GM18868 (cell line): ENCODE data around the gene UBC.
"Not testable (repeated sequence)": the region's sequence is repeated elsewhere in the genome, so short reads cannot be mapped to it uniquely, and the experiment has no call there.

Experiments
- ATAC-seq: cut with Tn5 transposase; IDR thresholded peaks from one replicate; pipeline ENCODE4 v1.9.1; 2021; ENCODE audit warnings: mild to moderate bottlenecking, moderate library complexity; ENCODE audit not compliant: unreplicated experiment

The UBC gene

GRCh38 chr12:124938108-124938507 is 23.7 kb upstream of the UBC start:
- no peak for ATAC-seq

GRCh38 chr12:124931528-124931927 is 17.1 kb upstream of the UBC start:
- ATAC-seq = not testable (repeated sequence)

GRCh38 chr12:124930586-124930985 is 16.1 kb upstream of the UBC start:
- no peak for ATAC-seq

GRCh38 chr12:124929649-124930419 is 15.4 kb upstream of the UBC start:
- no peak for ATAC-seq

- ATAC-seq = no peak
Observed at GRCh38 chr12:124928912-124929530, 14.6 kb upstream of the UBC start.

GRCh38 chr12:124928095-124928911 is 13.9 kb upstream of the UBC start:
- peak; percentile 45 for ATAC-seq

- peak; percentile 71 for ATAC-seq
Observed at GRCh38 chr12:124927201-124928094, 13.0 kb upstream of the UBC start.

GRCh38 chr12:124925782-124926181 is 11.3 kb upstream of the UBC start:
- ATAC-seq = not testable (repeated sequence)

GRCh38 chr12:124925117-124925516 is 10.7 kb upstream of the UBC start:
- no peak for ATAC-seq

- no peak for ATAC-seq
Observed at GRCh38 chr12:124923905-124924734, 9.7 kb upstream of the UBC start.

- peak; percentile 44 for ATAC-seq
Observed at GRCh38 chr12:124921200-124922031, 7.0 kb upstream of the UBC start.

GRCh38 chr12:124920353-124920935 is 6.0 kb upstream of the UBC start:
- no peak for ATAC-seq

GRCh38 chr12:124919521-124920352 is 5.3 kb upstream of the UBC start:
- ATAC-seq = no peak

GRCh38 chr12:124918622-124918988 is 4.2 kb upstream of the UBC start:
- ATAC-seq = not testable (repeated sequence)

GRCh38 chr12:124917841-124918621 is 3.6 kb upstream of the UBC start:
- no peak for ATAC-seq

GRCh38 chr12:124917135-124917840 is 2.8 kb upstream of the UBC start:
- peak; percentile 49 for ATAC-seq
